ENCODE results near the gene RNF144B.

GRCh38 chr6:18489335-18489734 is 102.2 kb downstream of the RNF144B start:
- no peak for TF ChIP-seq CTCF (IDR thresholded peaks at IDR 0.05)
- TF ChIP-seq KAT7 (CRISPR knock-in tag; IDR thresholded peaks at IDR 0.05; ENCODE audit: borderline replicate concordance), result no peak
- no peak for TF ChIP-seq CDX4 (CRISPR knock-in tag; IDR thresholded peaks at IDR 0.05; ENCODE audit: borderline replicate concordance)
- no peak for TF ChIP-seq USF2 (CRISPR knock-in tag; IDR thresholded peaks at IDR 0.05)

Measured in WTC11 (cell line).